Gastroesophageal sphincter (tissue), 4 donors: ENCODE results near the gene KCNK18. TPM values are rescaled to one million over a fixed set of nuclear protein-coding genes. Genes with fewer than 3 reads are reported as not detected.

ENCODE experiments used
- ATAC-seq: fragments of 150-250 bp; one replicate; pipeline ENCODE4 v1.9.1; 2016; ENCODE audit warnings: mild to moderate bottlenecking, moderate library complexity
- H3K27ac ChIP-seq, 4 donors: fragments of 200-600 bp; sonication (generic) in 3 of 4; 1 replicate in 3 of 4; 2 replicates in 1 of 4; pipeline ENCODE4 v1.5.1; 2016 to 2019
- H3K27me3 ChIP-seq: fragments of 200-600 bp; sonication (generic); one replicate; pipeline ENCODE4 v1.5.1; 2019
- H3K36me3 ChIP-seq, 2 donors: fragments of 200-600 bp; sonication (generic); one replicate each; pipeline ENCODE4 v1.5.1; 2019; ENCODE audit warnings: control low read depth in 1 of 2
- H3K4me1 ChIP-seq, 3 donors: fragments of 200-600 bp; sonication (generic); 1 replicate in 2 of 3; 2 replicates in 1 of 3; pipeline ENCODE4 v1.5.1; 2016 to 2019; ENCODE audit warnings: control low read depth in 2 of 3
- H3K4me3 ChIP-seq, 2 donors: fragments of 200-600 bp; sonication (generic); one replicate each; pipeline ENCODE4 v1.5.1; 2019; ENCODE audit warnings: mild to moderate bottlenecking in 1 of 2, moderate library complexity in 1 of 2
- H3K9me3 ChIP-seq, 3 donors: fragments of 200-600 bp; sonication (generic); one replicate each; pipeline ENCODE4 v1.5.1; 2017 to 2019; ENCODE audit warnings: control low read depth in 2 of 3
- EP300 ChIP-seq: sonication (generic); formaldehyde crosslinking; IDR thresholded peaks from one replicate; pipeline ENCODE4 v1.6.1; 2017; ENCODE audit warnings: antibody characterized with exemption, mild to moderate bottlenecking
- POLR2A ChIP-seq, 2 donors: fragments of 450-650 bp; IDR thresholded peaks; one replicate each; pipeline ENCODE4 v1.6.1; 2017; ENCODE audit warnings: antibody characterized with exemption in 2 of 2, mild to moderate bottlenecking in 2 of 2, moderate library complexity in 1 of 2
- POLR2AphosphoS5 ChIP-seq: sonication (generic); formaldehyde crosslinking; IDR thresholded peaks from one replicate; pipeline ENCODE4 v1.6.1; 2017; ENCODE audit warnings: antibody characterized with exemption
- WGBS, 2 donors: methylation state at CpG; one replicate each; pipeline ENCODE4 v1.1.5; 2018; ENCODE audit warnings: low coverage in 1 of 2; 5-methylcytosine and 5-hydroxymethylcytosine counted together
- total RNA-seq, 4 donors: library from RNA; depleted of rRNA; stranded (reverse); fragments of >200 nt; gene quantifications; one replicate each; pipeline ENCODE4 v1.1.0, GENCODE V29; 2016
- TF ChIP-seq, protein P1 (sequence below), 4 experiments: fragments of 200-600 bp in 2 of 4; fragments of 450-650 bp in 2 of 4; sonication (generic) in 1 of 4; IDR thresholded peaks; one replicate each; pipeline ENCODE4 v1.5.1; 2017 to 2019; ENCODE audit warnings: antibody characterized with exemption in 4 of 4, mild to moderate bottlenecking in 2 of 4, moderate library complexity in 2 of 4

Gene KCNK18
- total RNA-seq, 4 donors from 2014 or later, result not detected

DNA sequence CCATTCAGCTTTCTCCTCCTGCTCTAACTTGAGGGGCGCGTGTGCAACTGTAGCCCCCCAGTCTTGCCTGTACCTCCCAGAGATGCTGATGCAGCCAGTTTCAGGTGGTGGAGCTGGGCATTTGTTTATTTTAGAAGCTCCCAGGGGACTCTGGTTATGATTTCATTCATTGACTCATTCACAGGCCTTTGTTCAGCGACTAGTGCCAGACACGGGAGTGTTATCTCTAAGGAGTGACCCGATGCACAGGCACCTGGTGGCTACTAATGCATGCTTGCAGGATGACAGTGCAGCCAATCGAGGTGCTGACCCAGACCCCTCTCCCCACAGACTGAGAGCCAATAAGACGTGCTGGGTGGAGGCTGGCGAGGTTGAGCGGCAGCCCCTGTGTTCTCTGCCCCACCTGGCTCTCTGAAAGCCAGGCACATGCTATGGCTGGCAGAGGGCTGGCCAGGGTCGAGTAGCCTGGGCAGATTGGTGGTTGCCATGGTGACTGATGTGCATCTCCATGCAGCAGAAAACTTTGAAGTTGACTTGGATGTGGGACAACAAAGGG, 23.9 kb downstream of the KCNK18 start:
- peaks cover 0 to 13% (median 9%) of the 10 kb centered on the region in 3 donors for H3K4me1 ChIP-seq
- no peaks in the 10 kb centered on the region for H3K9me3 ChIP-seq
- peaks cover 82% of the 10 kb centered on the region for H3K27me3 ChIP-seq
- WGBS, 2 donors, result 25 to 60% methylated on average over 2 of the region's 10 CpGs
- H3K36me3 ChIP-seq, result no peaks in the 10 kb centered on the region
- no peak for TF ChIP-seq POLR2A (IDR thresholded peaks at IDR 0.05)
- TF ChIP-seq, protein P1, sequence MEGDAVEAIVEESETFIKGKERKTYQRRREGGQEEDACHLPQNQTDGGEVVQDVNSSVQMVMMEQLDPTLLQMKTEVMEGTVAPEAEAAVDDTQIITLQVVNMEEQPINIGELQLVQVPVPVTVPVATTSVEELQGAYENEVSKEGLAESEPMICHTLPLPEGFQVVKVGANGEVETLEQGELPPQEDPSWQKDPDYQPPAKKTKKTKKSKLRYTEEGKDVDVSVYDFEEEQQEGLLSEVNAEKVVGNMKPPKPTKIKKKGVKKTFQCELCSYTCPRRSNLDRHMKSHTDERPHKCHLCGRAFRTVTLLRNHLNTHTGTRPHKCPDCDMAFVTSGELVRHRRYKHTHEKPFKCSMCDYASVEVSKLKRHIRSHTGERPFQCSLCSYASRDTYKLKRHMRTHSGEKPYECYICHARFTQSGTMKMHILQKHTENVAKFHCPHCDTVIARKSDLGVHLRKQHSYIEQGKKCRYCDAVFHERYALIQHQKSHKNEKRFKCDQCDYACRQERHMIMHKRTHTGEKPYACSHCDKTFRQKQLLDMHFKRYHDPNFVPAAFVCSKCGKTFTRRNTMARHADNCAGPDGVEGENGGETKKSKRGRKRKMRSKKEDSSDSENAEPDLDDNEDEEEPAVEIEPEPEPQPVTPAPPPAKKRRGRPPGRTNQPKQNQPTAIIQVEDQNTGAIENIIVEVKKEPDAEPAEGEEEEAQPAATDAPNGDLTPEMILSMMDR (IDR thresholded peaks at IDR 0.05), result no peak
- TF ChIP-seq EP300, result no peak
- no peak for TF ChIP-seq POLR2AphosphoS5
- no peak for ATAC-seq
- no peak overlapping the region for H3K27ac ChIP-seq
- H3K4me3 ChIP-seq, result no peak overlapping the region

DNA sequence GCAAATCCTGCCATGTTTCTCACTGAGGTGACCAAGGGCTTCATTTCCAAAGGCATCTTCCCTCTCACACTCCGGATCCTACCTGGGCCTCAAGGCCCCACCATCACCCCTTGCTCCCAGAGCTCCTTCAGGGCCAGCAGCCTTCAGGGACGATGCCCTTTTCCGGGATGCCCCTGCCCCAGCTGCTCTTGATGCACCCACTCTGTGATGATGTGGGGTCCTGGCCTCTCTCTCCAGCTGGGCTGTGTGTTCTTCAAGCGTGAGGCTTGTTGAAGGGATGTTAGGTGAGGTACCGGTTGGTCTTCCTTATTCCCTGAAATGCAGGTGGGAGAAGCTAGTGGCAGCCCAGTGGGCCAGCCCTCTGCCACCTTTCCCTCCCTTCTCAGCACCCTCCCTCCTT, 25.3 kb downstream of the KCNK18 start:
- Histone ChIP-seq H3K4me3 (no peak overlapping the region), H3K4me1 (peaks cover 0 to under 1% (median 0%) of the 10 kb centered on the region in 3 donors), H3K9me3 (no peaks in the 10 kb centered on the region), H3K36me3 (no peaks in the 10 kb centered on the region), H3K27me3 (peaks cover 82% of the 10 kb centered on the region), H3K27ac (no peak overlapping the region)
- 100% methylated on average over 1 to 3 of the region's 5 CpGs for WGBS, 2 donors
- TF ChIP-seq, protein P1 (IDR thresholded peaks at IDR 0.05), result no peak
- TF ChIP-seq EP300 (no peak), POLR2A (IDR thresholded peaks at IDR 0.05) (no peak), POLR2AphosphoS5 (no peak)
- no peak for ATAC-seq

DNA sequence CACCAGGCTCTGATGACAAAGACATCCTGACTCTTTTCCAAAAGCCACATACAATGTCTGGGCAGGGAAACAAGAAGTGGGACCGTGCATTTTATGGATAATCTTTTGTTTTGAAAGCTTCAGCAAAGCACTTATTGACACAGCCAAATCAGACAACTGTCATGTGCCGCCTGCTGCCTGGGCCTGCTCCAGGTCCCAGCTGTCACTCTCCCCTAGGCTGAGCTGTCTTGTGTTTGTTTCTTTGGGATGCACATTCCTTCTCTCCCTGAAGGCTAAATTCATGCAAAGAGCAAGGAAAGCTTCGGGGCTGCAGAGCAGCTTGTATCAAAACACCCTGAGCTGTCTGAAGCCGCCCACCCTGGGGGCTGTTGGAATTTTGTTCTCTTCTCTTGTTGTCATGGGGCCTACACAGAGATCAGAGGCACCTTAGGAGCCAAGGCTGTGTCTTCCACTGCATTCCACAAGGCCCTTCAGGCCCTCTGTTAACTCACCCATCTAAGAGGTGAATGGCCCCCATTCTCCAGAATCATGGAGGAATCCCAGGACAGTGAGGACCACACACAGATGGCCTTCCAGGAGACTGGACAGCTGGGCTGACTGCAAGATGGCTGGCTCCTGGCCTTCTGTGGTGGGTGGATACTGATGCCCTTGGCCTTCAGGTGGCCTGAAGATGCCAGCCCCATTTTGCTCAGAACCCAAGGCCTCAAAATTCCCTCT, 25.8 kb downstream of the KCNK18 start:
- ATAC-seq, result no peak
- no peak for TF ChIP-seq POLR2AphosphoS5
- no peak for TF ChIP-seq EP300
- no peak for TF ChIP-seq POLR2A (IDR thresholded peaks at IDR 0.05)
- TF ChIP-seq, protein P1 (IDR thresholded peaks at IDR 0.05), result no peak
- Histone ChIP-seq H3K9me3 (no peaks in the 10 kb centered on the region), H3K27me3 (peaks cover 82% of the 10 kb centered on the region), H3K4me1 (no peaks in the 10 kb centered on the region), H3K36me3 (no peaks in the 10 kb centered on the region), H3K4me3 (no peak overlapping the region), H3K27ac (no peak overlapping the region)
- 80% methylated on average over 2 of the region's 4 CpGs; no CpG with 5 or more reads in 1 of the 2 donors for WGBS, 2 donors

DNA sequence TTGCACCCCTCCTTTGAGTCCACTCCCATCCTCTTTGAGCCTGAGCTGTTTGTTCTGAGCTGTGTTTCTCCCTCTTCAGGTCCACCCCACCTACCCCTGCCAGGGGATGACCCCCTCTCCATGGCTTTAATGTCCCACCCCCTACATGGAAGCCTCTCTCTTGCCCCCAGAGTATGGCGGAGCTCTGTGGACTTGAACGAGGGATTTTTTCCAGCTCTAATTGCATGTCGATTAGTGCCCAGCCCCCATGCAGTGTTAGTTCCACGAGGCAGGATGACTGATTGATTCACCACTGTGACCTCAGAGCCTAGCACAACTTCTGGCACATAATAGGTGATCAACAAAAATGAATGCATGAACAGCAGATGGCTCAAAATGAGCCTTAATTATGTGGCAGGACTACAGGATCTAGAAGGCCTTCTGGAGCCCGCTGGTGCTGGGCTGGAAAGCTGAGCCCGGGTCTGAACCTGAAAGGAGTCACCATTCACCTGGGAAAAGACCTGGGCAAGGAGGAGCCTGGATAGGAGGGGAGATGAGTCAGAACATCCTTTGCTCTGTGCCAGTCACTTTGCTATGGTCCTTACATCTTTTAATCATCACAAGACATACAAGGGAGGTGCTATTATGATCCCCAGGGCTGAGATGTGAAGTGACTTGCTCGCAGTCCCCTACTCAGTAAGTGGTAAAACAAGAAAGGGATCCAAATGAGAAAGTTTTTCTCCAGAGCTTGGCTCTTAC, 26.6 kb downstream of the KCNK18 start:
- Histone ChIP-seq H3K4me3 (no peak overlapping the region), H3K36me3 (no peaks in the 10 kb centered on the region), H3K9me3 (no peaks in the 10 kb centered on the region), H3K27ac (no peak overlapping the region), H3K27me3 (peaks cover 81% of the 10 kb centered on the region), H3K4me1 (no peaks in the 10 kb centered on the region)
- TF ChIP-seq EP300, result no peak
- no peak for TF ChIP-seq POLR2AphosphoS5
- TF ChIP-seq, protein P1 (IDR thresholded peaks at IDR 0.05), result no peak
- TF ChIP-seq POLR2A (IDR thresholded peaks at IDR 0.05), result no peak
- 80 to 92% methylated on average over 2 to 7 of the region's 7 CpGs for WGBS, 2 donors
- ATAC-seq, result no peak
